Measurements from ENCODE around the gene BMPER.

DNA sequence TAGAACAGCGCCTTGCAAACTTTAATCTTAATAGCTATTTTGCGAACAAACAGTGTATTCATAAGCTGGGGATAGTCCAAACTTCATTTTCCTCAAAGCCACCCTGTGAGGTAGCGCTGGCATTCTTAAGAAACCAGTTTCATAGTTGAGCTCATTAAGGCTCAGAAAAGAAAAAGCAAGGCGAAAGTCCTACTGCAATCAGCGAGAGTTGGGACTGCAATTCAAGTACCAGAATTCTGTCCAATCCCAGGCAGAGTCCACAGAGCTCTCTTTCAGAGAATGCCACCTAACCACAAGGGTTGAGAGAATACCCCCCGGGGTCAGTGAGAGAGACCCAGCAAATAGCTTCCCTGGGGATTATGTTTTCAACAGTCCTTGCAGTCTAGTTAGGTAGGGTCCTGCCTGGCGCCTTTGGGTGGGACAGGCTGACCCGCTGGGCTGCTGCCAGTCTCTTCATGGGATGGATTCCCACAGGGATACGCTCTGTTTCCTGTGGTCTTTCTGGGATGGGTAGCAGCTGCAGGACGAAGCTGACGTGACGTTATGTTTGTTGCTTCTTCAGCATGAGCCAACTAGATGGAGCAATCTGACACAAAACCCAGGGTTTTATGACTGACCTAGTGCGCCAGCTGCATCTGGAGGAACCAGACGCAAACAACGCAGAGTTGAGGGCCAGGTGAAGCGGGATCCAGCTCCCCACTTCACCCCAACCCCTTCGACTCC lies 16.0 kb downstream of the BMPER start:
- TF ChIP-seq, protein P1, sequence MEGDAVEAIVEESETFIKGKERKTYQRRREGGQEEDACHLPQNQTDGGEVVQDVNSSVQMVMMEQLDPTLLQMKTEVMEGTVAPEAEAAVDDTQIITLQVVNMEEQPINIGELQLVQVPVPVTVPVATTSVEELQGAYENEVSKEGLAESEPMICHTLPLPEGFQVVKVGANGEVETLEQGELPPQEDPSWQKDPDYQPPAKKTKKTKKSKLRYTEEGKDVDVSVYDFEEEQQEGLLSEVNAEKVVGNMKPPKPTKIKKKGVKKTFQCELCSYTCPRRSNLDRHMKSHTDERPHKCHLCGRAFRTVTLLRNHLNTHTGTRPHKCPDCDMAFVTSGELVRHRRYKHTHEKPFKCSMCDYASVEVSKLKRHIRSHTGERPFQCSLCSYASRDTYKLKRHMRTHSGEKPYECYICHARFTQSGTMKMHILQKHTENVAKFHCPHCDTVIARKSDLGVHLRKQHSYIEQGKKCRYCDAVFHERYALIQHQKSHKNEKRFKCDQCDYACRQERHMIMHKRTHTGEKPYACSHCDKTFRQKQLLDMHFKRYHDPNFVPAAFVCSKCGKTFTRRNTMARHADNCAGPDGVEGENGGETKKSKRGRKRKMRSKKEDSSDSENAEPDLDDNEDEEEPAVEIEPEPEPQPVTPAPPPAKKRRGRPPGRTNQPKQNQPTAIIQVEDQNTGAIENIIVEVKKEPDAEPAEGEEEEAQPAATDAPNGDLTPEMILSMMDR (IDR thresholded peaks at IDR 0.05) = no peak
- TF ChIP-seq POLR2AphosphoS5 (IDR thresholded peaks at IDR 0.05; ENCODE audit: low read depth, low read length) = no peak
- TF ChIP-seq SIN3A (IDR thresholded peaks at IDR 0.05; ENCODE audit: borderline replicate concordance, insufficient read depth, low read depth, low read length) = no peak
- TF ChIP-seq, protein P2, sequence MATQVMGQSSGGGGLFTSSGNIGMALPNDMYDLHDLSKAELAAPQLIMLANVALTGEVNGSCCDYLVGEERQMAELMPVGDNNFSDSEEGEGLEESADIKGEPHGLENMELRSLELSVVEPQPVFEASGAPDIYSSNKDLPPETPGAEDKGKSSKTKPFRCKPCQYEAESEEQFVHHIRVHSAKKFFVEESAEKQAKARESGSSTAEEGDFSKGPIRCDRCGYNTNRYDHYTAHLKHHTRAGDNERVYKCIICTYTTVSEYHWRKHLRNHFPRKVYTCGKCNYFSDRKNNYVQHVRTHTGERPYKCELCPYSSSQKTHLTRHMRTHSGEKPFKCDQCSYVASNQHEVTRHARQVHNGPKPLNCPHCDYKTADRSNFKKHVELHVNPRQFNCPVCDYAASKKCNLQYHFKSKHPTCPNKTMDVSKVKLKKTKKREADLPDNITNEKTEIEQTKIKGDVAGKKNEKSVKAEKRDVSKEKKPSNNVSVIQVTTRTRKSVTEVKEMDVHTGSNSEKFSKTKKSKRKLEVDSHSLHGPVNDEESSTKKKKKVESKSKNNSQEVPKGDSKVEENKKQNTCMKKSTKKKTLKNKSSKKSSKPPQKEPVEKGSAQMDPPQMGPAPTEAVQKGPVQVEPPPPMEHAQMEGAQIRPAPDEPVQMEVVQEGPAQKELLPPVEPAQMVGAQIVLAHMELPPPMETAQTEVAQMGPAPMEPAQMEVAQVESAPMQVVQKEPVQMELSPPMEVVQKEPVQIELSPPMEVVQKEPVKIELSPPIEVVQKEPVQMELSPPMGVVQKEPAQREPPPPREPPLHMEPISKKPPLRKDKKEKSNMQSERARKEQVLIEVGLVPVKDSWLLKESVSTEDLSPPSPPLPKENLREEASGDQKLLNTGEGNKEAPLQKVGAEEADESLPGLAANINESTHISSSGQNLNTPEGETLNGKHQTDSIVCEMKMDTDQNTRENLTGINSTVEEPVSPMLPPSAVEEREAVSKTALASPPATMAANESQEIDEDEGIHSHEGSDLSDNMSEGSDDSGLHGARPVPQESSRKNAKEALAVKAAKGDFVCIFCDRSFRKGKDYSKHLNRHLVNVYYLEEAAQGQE (IDR thresholded peaks at IDR 0.05; ENCODE audit: insufficient read depth in 1 of 2, low read depth in 2 of 2, low read length in 1 of 2) = no peak
